Heart right ventricle (tissue), 16 donors: ENCODE measurements around the gene CCDC40. TPM values are rescaled to one million over a fixed set of nuclear protein-coding genes. Genes with fewer than 3 reads are reported as not detected.

Experiments
- ATAC-seq, 8 donors: fragments of 200-7000 bp; cut with Tn5 transposase; one replicate each; pipeline ENCODE4 v1.9.1; 2020; ENCODE audit warnings: mild to moderate bottlenecking in 8 of 8, moderate library complexity in 8 of 8, moderate number of reproducible peaks in 1 of 8
- DNase-seq, 2 donors: peaks; one replicate each; pipeline ENCODE4 v3.0.0-alpha.2; 2020
- H3K27ac ChIP-seq, 10 donors: fragments of 200-600 bp; sonication (generic) in 2 of 10; one replicate each; pipeline versions ENCODE4 v1.5.0 to v1.8.0; 2020 to 2022; ENCODE audit warnings: mild to moderate bottlenecking in 3 of 10
- H3K27me3 ChIP-seq, 7 donors: fragments of 200-600 bp; one replicate each; pipeline ENCODE4 v1.8.0; 2021 to 2022; ENCODE audit warnings: mild to moderate bottlenecking in 2 of 7
- H3K36me3 ChIP-seq, 9 donors: fragments of 200-600 bp; sonication (generic) in 1 of 9; one replicate each; pipeline versions ENCODE4 v1.5.0 to v1.8.0; 2020 to 2022; ENCODE audit warnings: mild to moderate bottlenecking in 2 of 9
- H3K4me1 ChIP-seq, 9 donors: fragments of 200-600 bp; sonication (generic) in 1 of 9; one replicate each; pipeline versions ENCODE4 v1.5.0 to v1.8.0; 2020 to 2022; ENCODE audit warnings: mild to moderate bottlenecking in 4 of 9
- H3K4me3 ChIP-seq, 10 donors: fragments of 200-600 bp; sonication (generic) in 2 of 10; one replicate each; pipeline versions ENCODE4 v1.5.0 to v1.8.0; 2020 to 2022; ENCODE audit warnings: mild to moderate bottlenecking in 7 of 10, moderate library complexity in 2 of 10
- H3K9me3 ChIP-seq, 11 donors: fragments of 200-600 bp in 10 of 11; sonication (generic) in 2 of 11; one replicate each; pipeline versions ENCODE4 v1.5.0 to v1.8.0; 2013 to 2022; ENCODE audit warnings: mild to moderate bottlenecking in 2 of 11, control low read depth in 1 of 11, moderate library complexity in 1 of 11
- WGBS, 2 donors: extraction: QIAGEN DNeasy Blood & Tissue Kit; methylation state at CpG; one replicate each; pipeline ENCODE4 v1.1.7; 2013; ENCODE audit warnings: inconsistent platforms in 1 of 2; 5-methylcytosine and 5-hydroxymethylcytosine counted together
- intact Hi-C, 10 donors: fragments of 100-400 bp; cut with DNase I; formaldehyde crosslinking; loops; one replicate each; pipeline versions ENCODE4 v1.11.1 to v1.14.2; 2022
- polyA plus RNA-seq, 2 donors: library from polyadenylated mRNA; stranded (reverse); fragments of 200-250 nt; gene quantifications; one replicate each; pipeline ENCODE4 v1.2.3, GENCODE V29; 2013
- total RNA-seq, 10 donors: library from RNA; stranded (reverse); fragmentation: NEBNext Ultra II Directional in 3 of 10; extraction: Animal tissue kit (Norgen Biotek cat#: 25700) in 3 of 10; gene quantifications; one replicate each; pipeline versions ENCODE4 v1.2.1 to v1.2.4, GENCODE V29; 2021 to 2023
- TF ChIP-seq, protein P1 (sequence below), 9 donors: fragments of 200-600 bp; sonication (generic) in 2 of 9; IDR thresholded peaks; one replicate each; pipeline versions ENCODE4 v1.5.0 to v1.8.0; 2021 to 2022; ENCODE audit warnings: antibody characterized with exemption in 9 of 9, mild to moderate bottlenecking in 5 of 9, moderate library complexity in 1 of 9
- donor health status: Arrhythmogenic right ventricular cardiomyopathy.
- donor health status: ischemic (EF 13 %, LVEDD 7.1; RV severe dilation, severe dysfunction).
- donor health status: healthy with polysubstance abuse.
- donor health status: DM: no; HTN: yes; CAD: no.
- donor health status: DM: no; HTN: no; CAD: no.
- donor health status: ischemic (EF 25% LVEDD 6.9; RV normal size, moderate dysfunction).
- donor health status: ischemic (EF 25% LVEDD 5.7; RV mildly dilated, moderate dysfunction).
- donor health status: healthy.
- donor health status: DM: yes; HTN: yes; CAD: no.
- donor health status: Ischemic cardiomyopathy.
- donor health status: ischemic (EF 35%, LVEDD 5.7; RV mildly dilated, moderate dysfunction).
- donor health status: nonischemic (EF 11% LVEDD 7.7; RV severe dilation, severe dysfunction).
- donor health status: DM: yes; HTN: yes; CAD: no.
- donor health status: PGD.
- donor health status: ischemic (EF 29% LVEDD 5.4; RV normal size, mild dysfunction).
- donor health status: nonischemic (EF 23%, LVEDD 6.1; RV moderate dilation, normal function).

CCDC40 gene
- total and polyA plus RNA-seq, 12 donors: 2.0 to 8.9 (median 6.6) TPM

DNA sequence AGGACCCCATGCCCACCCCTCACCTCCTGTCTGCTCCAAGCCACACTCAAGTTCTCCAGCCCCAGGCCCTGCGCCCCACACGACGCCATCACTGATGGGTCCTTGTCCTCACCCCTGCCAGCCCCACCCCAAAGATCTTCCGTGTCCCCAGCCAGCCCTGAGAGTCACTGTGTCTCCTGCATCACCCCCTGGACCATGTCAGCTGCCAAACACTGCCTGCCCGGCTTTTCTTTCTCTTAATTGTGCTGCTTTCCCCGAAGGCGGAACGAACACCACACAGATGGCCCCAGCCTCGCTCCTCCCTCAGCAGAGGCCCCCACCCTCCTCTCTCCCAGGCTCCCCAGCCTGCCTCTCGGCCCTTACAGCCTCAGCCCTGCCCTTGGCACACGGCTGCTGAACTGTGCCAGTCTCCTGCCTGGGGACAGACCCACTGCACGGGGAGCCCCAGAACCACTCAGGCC is 60.1 kb downstream of the CCDC40 start:
- ATAC-seq (no peak), DNase-seq (no peak)
- intact Hi-C loops: no loop called here
- no peaks in the 10 kb centered on the region for H3K9me3 ChIP-seq
- peaks cover 0 to 33% (median 5%) of the 10 kb centered on the region in 9 donors for H3K4me1 ChIP-seq
- H3K27me3 ChIP-seq: no peaks in the 10 kb centered on the region
- WGBS, 2 donors: 79 to 85% methylated on average over 12 of the region's 12 CpGs
- TF ChIP-seq, protein P1, sequence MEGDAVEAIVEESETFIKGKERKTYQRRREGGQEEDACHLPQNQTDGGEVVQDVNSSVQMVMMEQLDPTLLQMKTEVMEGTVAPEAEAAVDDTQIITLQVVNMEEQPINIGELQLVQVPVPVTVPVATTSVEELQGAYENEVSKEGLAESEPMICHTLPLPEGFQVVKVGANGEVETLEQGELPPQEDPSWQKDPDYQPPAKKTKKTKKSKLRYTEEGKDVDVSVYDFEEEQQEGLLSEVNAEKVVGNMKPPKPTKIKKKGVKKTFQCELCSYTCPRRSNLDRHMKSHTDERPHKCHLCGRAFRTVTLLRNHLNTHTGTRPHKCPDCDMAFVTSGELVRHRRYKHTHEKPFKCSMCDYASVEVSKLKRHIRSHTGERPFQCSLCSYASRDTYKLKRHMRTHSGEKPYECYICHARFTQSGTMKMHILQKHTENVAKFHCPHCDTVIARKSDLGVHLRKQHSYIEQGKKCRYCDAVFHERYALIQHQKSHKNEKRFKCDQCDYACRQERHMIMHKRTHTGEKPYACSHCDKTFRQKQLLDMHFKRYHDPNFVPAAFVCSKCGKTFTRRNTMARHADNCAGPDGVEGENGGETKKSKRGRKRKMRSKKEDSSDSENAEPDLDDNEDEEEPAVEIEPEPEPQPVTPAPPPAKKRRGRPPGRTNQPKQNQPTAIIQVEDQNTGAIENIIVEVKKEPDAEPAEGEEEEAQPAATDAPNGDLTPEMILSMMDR (IDR thresholded peaks at IDR 0.05): no peak
- H3K4me3 ChIP-seq: no peak overlapping the region
- H3K27ac ChIP-seq: no peak overlapping the region
- no peaks in the 10 kb centered on the region for H3K36me3 ChIP-seq

GRCh38 chr17:80097127-80097621 is 60.7 kb downstream of the CCDC40 start:
- Histone ChIP-seq H3K4me1 (peaks cover 0 to 32% (median 10%) of the 10 kb centered on the region in 9 donors), H3K27me3 (no peaks in the 10 kb centered on the region), H3K9me3 (no peaks in the 10 kb centered on the region), H3K36me3 (no peaks in the 10 kb centered on the region), H3K27ac (no peak overlapping the region), H3K4me3 (no peak overlapping the region)
- 88 to 92% methylated on average over 17 of the region's 17 CpGs for WGBS, 2 donors
- no peak for ATAC-seq
- TF ChIP-seq, protein P1 (IDR thresholded peaks at IDR 0.05): no peak
- DNase-seq: no peak
- intact Hi-C loops: no loop called here

DNA sequence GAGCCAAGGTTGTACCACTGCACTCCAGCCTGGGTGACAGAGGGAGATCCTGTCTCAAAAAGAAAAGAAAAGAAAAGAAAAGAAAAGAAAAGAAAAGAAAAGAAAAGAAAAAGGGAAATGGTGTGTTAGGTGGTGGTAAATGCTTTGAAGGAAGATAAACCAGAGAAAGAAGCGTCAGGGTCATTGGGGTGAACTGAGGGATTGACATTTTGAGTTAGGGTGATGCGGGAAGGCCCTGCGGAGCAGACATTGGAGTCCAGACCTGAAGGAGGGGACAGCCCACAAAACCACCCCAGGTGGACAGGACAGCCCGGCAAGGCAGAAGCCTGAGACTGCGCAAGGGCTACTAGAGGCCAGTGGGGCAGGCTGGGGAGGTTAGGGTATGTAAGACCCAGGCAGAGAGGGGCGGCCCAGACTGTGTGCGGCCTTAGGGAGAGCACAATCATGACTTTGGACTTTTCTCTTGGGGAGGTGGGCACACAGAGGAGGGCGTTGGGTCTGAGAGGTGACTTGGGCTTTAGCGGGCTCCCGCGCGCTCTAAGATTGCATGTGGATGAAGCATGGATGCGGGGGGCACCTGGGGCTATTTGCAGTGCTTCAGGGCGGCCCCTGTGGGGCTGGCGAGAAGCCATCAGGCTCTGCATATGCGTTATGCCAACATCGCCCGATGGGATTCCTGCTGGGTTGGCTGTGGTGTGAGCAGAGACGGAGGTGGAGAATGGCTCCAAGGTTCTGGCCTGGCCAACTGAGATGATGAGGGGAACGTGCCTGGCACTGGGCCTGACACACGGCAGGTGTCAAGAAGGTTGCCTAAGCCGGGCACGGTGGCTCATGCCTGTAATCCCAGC is 61.6 kb downstream of the CCDC40 start:
- Histone ChIP-seq H3K4me1 (peaks cover 0 to 34% (median 14%) of the 10 kb centered on the region in 9 donors), H3K9me3 (no peaks in the 10 kb centered on the region), H3K27ac (no peak overlapping the region), H3K4me3 (no peak overlapping the region), H3K36me3 (no peaks in the 10 kb centered on the region), H3K27me3 (no peaks in the 10 kb centered on the region)
- intact Hi-C loops: no loop called here
- TF ChIP-seq, protein P1 (IDR thresholded peaks at IDR 0.05): no peak
- ATAC-seq (no peak), DNase-seq (no peak)
- 91 to 94% methylated on average over 23 of the region's 23 CpGs for WGBS, 2 donors

- WGBS, 2 donors: 84 to 94% methylated on average over 27 of the region's 27 CpGs
- intact Hi-C loops: loop anchor here in 3 of 10 donors (2.0 to 5.0 kb wide), 4 partner anchors 47 to 159 kb away; partner anchors contain the start of gene EIF4A3 (in 2 of the 3)
- ATAC-seq (no peak), DNase-seq (no peak)
- Histone ChIP-seq H3K9me3 (no peaks in the 10 kb centered on the region), H3K27me3 (no peaks in the 10 kb centered on the region), H3K4me1 (peaks cover 0 to 21% (median 14%) of the 10 kb centered on the region in 9 donors), H3K27ac (no peak overlapping the region), H3K4me3 (no peak overlapping the region), H3K36me3 (no peaks in the 10 kb centered on the region)
- TF ChIP-seq, protein P1 (IDR thresholded peaks at IDR 0.05): no peak
These were observed 63.0 kb downstream of the CCDC40 start for GRCh38 chr17:80099291-80100034.
